Activated T-helper 1 cell treated with Interleukin-2 at 50 U/mL for 16 hours (primary cell): Measurements from ENCODE around the gene DLG3.

Experiments used
- DNase-seq: peaks from one replicate; pipeline ENCODE4 v3.0.0-alpha.2; 2020; ENCODE audit warnings: low read depth

The DLG3 gene

GRCh38 chrX:70525733-70526132, 81.1 kb downstream of the DLG3 start:
- no peak for DNase-seq

DNA sequence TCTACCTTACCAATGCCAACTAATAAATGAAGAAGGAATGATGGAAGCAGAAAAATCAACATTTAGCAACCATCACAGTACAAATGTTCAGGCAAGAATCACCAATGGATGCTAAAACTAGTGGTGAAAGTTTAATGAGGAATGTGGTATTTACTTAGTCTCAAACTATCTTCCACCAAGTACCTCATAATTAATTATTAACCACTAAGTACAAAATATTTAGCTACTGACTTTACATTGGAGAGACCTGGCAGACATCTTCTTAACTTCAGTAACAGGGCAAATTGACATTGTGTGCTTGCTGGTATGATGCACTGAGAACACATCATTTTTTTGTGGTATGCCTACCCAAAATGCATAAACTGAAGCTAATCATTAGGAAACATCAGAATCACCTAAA, 82.4 kb downstream of the DLG3 start:
- DNase-seq = no peak

DNA sequence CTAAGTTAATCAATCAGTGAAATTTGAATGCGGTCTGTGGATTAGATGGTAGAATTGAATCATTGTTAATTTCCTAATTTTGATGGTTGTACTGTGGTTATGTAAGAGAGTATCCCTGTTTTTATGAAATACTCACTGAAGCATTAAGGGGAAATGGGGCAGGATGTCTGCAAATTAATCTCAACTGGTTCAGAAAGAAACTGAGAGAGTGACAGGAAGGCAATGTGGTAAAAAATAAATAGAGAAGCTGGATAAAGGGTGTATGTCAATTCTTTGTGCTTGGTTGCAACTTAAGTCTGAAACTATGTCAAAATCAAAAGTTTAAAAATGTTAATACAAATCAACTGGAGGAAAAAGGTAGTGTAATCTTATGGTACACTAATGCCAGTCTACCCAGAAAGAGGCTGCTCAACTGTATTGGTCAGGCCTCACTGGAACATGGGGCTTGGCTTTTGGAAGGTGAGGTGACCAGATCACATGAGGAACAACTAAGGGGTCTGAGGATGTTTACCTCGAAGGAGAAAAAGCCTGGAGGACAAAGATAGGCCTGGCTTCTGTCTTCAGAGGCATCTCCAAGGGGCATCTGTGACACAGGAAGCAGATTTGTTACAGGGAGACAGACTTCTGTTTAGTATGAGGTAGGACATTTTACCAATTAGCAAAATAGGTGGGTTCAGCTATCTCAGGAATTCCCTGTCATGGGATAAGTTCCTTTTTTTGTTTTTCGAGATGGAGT, 83.1 kb downstream of the DLG3 start:
- no peak for DNase-seq

DNA sequence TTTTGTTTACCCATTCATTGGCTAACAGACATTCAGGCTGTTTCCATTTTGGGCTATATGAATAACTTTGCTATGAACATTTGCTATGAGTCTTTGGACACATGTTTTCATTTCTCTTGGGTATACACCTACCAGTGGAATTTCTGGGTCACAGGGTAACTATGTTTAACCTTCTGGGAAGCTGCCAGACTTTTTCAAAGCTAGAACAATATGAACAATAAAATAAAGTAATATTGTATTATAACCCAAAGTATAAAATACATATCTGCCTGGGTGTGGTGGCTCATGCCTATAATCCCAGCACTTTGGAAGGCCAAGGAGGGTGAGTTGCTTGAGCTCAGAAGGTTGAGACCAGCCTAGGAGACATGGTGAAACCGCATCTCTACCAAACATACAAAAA, 90.6 kb downstream of the DLG3 start:
- no peak for DNase-seq

DNA sequence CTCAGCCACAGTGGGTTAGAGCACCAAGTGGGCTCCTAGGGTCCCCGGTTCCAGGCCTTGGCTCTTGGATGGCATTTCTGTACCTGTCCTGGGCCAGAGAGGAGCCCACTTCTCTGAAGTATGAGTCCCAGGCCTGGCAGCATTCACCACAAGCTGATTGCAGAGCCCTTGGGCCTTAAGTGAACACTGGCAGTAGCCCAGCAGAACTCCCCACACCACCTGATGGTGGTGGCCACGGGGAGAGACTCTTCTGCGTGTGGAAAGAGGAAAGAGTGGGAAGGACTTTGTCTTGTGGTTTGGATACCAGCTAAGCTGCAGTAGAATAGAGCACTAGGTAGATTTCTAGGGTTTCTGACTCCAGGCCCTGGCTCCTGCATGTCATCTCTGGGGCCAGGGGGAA, 104.8 kb downstream of the DLG3 start:
- no peak for DNase-seq

GRCh38 chrX:70552130-70552704, 107.6 kb downstream of the DLG3 start:
- no peak for DNase-seq

DNA sequence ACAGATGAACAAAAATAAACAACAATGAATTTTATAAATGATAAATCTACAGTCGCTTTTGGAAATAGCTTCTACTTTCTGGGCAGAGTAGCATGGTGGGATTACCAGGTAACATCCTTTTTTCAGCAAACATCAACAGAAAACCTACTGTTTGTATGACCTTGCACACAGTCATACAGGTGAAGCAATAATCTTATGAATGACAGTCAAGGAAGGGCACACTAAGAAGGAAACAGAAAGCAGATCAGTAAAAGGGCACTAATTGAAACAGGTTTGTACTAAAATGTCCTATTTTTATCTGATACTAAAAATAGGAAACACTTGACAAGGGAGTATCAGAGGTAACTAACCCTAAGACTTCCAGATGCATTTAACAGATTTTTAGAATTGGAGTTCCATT, 108.9 kb downstream of the DLG3 start:
- DNase-seq = no peak

- no peak for DNase-seq
Observed at GRCh38 chrX:70554081-70554480, 109.4 kb downstream of the DLG3 start.

DNA sequence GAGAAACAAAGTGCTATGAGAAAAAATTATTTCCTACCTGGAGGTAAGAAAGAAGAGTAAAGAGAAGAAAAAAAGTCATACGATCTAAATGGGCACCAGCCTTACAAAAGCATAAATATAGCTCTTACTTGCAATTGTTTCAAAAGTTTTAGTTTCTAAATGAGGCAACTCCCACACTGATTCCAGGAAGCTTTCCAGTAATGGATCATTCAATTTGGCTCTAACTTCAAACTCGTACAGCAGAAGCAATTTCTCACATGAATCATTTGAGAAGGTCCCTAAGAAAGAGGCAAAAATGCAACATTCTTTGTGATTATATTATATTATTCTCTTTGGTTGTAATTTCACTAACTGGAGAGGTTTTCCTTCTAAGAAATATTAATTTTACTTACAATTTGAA, 109.9 kb downstream of the DLG3 start:
- no peak for DNase-seq

DNA sequence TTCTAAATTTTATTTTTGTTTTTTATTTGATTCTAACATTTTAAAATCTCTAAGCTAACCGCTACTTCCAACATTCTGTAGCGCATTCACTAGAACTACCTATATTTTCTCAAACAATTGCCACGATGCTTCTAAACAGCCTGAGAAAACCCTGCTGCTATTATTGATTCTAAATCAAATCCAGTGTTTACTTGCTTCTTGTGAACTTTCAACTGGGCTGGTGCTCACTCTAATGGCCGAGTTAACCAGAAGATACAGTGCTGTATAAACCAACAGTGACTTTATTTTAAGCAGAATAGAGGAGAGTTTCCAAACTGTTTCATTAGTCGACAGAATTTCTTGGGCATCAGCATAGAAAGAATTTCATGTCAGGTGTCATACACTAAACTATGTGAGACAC, 110.3 kb downstream of the DLG3 start:
- no peak for DNase-seq
